Measurements from ENCODE around the gene MRAS. TPM values are rescaled to one million over a fixed set of nuclear protein-coding genes. Genes with fewer than 3 reads are reported as not detected.

MRAS gene
- total RNA-seq, 4 donors from 2014 or later: 35.6 to 59.2 (median 45.8) TPM

DNA sequence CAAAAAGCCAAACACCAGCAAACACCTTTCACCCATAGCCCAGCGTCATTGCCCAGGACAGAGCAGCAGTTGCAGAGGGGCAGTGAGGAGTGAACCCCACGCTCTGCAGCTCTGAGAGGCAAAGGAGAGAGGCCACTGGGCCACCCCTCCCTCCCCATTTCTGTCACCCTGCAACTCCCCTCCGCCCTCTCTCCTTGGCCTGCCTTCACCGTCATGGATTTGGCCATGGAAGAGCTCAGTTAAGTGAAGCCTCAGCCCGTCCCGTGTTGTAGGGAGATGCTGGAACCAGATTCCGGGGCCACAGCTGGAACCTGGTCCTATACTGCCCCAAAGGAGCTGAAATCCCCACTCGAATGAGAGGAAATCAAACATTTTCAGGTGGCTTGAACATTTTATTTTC, 21.9 kb downstream of the MRAS start:
- Histone ChIP-seq H3K36me3 (peaks cover 0 to 16% (median 3%) of the 10 kb centered on the region in 4 donors), H3K27me3 (no peaks in the 10 kb centered on the region), H3K4me3 (no peak overlapping the region), H3K4me1 (peaks cover 42 to 64% (median 50%) of the 10 kb centered on the region in 4 donors), H3K27ac (replicated peaks in 1 of 4) (no peak overlapping the region), H3K9me3 (no peaks in the 10 kb centered on the region)
- 81% methylated on average over 8 of the region's 8 CpGs for WGBS
- TF ChIP-seq EP300 (IDR thresholded peaks at IDR 0.05): no peak
- TF ChIP-seq, protein P1, sequence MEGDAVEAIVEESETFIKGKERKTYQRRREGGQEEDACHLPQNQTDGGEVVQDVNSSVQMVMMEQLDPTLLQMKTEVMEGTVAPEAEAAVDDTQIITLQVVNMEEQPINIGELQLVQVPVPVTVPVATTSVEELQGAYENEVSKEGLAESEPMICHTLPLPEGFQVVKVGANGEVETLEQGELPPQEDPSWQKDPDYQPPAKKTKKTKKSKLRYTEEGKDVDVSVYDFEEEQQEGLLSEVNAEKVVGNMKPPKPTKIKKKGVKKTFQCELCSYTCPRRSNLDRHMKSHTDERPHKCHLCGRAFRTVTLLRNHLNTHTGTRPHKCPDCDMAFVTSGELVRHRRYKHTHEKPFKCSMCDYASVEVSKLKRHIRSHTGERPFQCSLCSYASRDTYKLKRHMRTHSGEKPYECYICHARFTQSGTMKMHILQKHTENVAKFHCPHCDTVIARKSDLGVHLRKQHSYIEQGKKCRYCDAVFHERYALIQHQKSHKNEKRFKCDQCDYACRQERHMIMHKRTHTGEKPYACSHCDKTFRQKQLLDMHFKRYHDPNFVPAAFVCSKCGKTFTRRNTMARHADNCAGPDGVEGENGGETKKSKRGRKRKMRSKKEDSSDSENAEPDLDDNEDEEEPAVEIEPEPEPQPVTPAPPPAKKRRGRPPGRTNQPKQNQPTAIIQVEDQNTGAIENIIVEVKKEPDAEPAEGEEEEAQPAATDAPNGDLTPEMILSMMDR (IDR thresholded peaks at IDR 0.05): no peak
- no peak for TF ChIP-seq POLR2A (IDR thresholded peaks at IDR 0.05; ENCODE audit: low read depth)
- TF ChIP-seq POLR2AphosphoS5 (IDR thresholded peaks at IDR 0.05): no peak
- intact Hi-C loops (cut with DNase I): no loop called here
- DNase-seq (ENCODE audit: extremely low spot score): no peak

DNA sequence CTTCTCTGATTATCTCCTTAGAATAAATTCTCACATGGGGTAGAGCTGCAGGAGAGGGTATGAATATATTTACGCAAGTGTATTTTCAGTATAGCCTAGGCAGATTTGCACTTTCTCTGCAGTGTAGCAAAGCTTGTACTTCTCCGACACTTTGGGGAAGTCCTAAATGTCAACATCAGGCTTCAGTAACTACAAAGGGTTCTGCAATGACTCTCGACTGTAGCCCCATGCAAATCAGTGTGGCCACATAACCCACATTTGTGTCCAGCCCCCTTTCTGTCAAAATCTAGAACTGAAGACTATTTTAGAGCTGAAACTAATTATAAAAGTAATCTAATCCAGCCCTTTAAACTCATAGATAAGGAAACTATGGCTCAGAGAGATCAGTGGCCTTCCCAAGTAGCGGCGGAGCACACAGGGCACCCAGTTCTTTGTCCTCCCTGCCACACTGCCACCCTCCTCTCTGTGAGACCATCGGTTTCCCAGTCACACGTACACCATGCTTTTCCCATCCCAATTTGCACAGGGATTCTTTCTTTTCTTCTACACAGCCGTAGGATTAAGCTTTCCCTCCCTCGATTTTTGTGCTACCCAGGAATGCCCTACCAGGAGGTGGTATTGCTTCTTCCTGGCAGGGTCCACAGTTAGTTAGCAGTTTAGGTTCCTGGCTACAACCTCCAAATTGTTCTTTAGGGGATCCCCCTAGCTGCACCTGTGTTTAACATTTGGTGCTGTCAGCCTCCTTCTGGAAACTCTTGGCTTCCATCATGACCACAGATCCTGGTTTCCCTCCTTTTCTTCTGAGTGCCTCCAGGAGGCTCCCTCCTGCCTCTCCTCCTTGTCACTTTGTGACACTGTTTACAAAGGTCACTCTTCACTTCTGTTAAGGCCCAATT, 22.9 kb downstream of the MRAS start:
- intact Hi-C loops (cut with DNase I): no loop called here
- H3K9me3 ChIP-seq: no peaks in the 10 kb centered on the region
- TF ChIP-seq POLR2A (IDR thresholded peaks at IDR 0.05; ENCODE audit: low read depth) (no peak), EP300 (IDR thresholded peaks at IDR 0.05) (no peak), POLR2AphosphoS5 (IDR thresholded peaks at IDR 0.05) (no peak)
- TF ChIP-seq, protein P1 (IDR thresholded peaks at IDR 0.05): no peak
- H3K4me1 ChIP-seq: peaks cover 34 to 62% (median 43%) of the 10 kb centered on the region in 4 donors
- no peak overlapping the region for H3K27ac ChIP-seq (replicated peaks in 1 of 4)
- no peaks in the 10 kb centered on the region for H3K27me3 ChIP-seq
- peaks cover 0 to 21% (median 3%) of the 10 kb centered on the region in 4 donors for H3K36me3 ChIP-seq
- DNase-seq (ENCODE audit: extremely low spot score): no peak
- WGBS: 89% methylated on average over 9 of the region's 9 CpGs
- H3K4me3 ChIP-seq: no peak overlapping the region

DNA sequence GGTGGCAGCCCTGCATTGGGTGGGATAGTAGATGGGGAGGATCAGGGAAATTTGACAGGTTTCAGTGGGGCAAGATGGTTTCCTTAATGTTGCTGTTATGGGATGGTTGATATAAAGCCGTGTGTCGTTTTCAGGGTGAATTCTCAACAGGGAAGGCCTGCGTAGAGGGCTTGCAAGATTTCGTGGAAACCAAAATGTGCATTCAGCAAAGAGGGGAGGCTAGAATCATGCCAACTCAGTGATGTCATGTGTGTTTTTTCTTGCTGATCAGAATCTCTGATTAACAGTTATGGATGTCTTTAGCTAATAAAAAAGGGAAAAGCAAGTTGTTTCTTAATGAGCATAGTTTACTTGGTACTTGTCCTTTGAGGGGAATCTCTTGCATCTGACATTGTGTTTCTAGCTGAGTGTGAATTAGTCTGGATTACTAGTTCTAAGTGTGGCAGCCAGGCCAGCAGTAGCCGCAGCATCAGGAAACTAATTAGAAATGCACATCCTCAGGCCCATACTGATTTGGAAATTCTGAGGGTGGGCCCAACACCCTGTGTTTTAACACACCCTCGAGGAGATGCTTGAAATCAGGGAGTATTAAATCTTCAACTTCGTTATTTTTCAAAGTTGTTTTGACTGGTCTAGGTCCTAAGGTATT, 24.8 kb downstream of the MRAS start:
- H3K27ac ChIP-seq (replicated peaks in 1 of 4): no peak overlapping the region
- peaks cover 0 to 23% (median 9%) of the 10 kb centered on the region in 4 donors for H3K36me3 ChIP-seq
- TF ChIP-seq POLR2AphosphoS5 (IDR thresholded peaks at IDR 0.05) (no peak), POLR2A (IDR thresholded peaks at IDR 0.05; ENCODE audit: low read depth) (no peak), EP300 (IDR thresholded peaks at IDR 0.05) (no peak)
- TF ChIP-seq, protein P1 (IDR thresholded peaks at IDR 0.05): no peak
- no peaks in the 10 kb centered on the region for H3K9me3 ChIP-seq
- DNase-seq (ENCODE audit: extremely low spot score): no peak
- intact Hi-C loops (cut with DNase I): no loop called here
- H3K27me3 ChIP-seq: no peaks in the 10 kb centered on the region
- H3K4me3 ChIP-seq: no peak overlapping the region
- WGBS: 92% methylated on average over 7 of the region's 7 CpGs
- peaks cover 23 to 54% (median 34%) of the 10 kb centered on the region in 4 donors for H3K4me1 ChIP-seq

DNA sequence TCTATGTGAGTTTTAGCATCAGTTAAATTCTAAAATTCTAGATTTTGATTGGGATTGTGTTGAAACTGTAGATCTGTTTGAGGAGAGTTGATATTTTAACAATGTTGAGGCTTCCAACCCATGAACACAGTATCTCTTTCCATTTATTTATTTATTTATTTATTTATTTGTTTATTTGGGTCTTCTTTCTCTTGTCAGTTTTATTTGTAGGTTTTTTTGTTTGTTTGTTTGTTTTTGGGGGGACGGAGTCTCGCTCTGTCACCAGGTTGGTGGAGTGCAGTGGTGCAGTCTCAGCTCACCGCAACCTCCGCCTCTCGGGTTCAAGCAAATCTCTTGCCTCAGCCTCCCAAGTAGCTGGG, 25.3 kb downstream of the MRAS start:
- intact Hi-C loops (cut with DNase I): no loop called here
- no peak overlapping the region for H3K27ac ChIP-seq (replicated peaks in 1 of 4)

More for the DNA sequence above, 25.3 kb downstream of the MRAS start:
- peaks cover 0 to 28% (median 14%) of the 10 kb centered on the region in 4 donors for H3K36me3 ChIP-seq
- no peaks in the 10 kb centered on the region for H3K27me3 ChIP-seq
- H3K9me3 ChIP-seq: no peaks in the 10 kb centered on the region
- TF ChIP-seq POLR2AphosphoS5 (IDR thresholded peaks at IDR 0.05) (no peak), EP300 (IDR thresholded peaks at IDR 0.05) (no peak), POLR2A (IDR thresholded peaks at IDR 0.05; ENCODE audit: low read depth) (no peak)
- TF ChIP-seq, protein P1 (IDR thresholded peaks at IDR 0.05): no peak
- peaks cover 21 to 53% (median 31%) of the 10 kb centered on the region in 4 donors for H3K4me1 ChIP-seq
- DNase-seq (ENCODE audit: extremely low spot score): no peak
- no peak overlapping the region for H3K4me3 ChIP-seq
- WGBS: 100% methylated on average over 5 of the region's 5 CpGs

Measured in esophagus muscularis mucosa (tissue), 4 donors.